GM18870 (cell line): ENCODE data around the gene S100B.

Experiments used
- ATAC-seq: cut with Tn5 transposase; IDR thresholded peaks from one replicate; pipeline ENCODE4 v1.9.1; 2021; ENCODE audit warnings: moderate library complexity; ENCODE audit not compliant: unreplicated experiment

S100B gene

GRCh38 chr21:46628868-46629267 lies 24.0 kb upstream of the S100B start:
- ATAC-seq = no peak

GRCh38 chr21:46627726-46628125 lies 22.8 kb upstream of the S100B start:
- ATAC-seq = no peak

- ATAC-seq = no peak
Measured at GRCh38 chr21:46626975-46627501, 22.2 kb upstream of the S100B start.

- ATAC-seq = no peak
Measured at GRCh38 chr21:46626536-46626935, 21.7 kb upstream of the S100B start.

- no peak for ATAC-seq
Measured at GRCh38 chr21:46625759-46626158, 20.9 kb upstream of the S100B start.

GRCh38 chr21:46624050-46624449 lies 19.2 kb upstream of the S100B start:
- no peak for ATAC-seq

GRCh38 chr21:46622226-46622625 lies 17.3 kb upstream of the S100B start:
- no peak for ATAC-seq

GRCh38 chr21:46621457-46622182 lies 16.7 kb upstream of the S100B start:
- no peak for ATAC-seq

- ATAC-seq = no peak
Measured at GRCh38 chr21:46620846-46621245, 16.0 kb upstream of the S100B start.

- ATAC-seq = no peak
Measured at GRCh38 chr21:46619846-46620245, 15.0 kb upstream of the S100B start.

GRCh38 chr21:46618738-46619379 lies 14.0 kb upstream of the S100B start:
- ATAC-seq = no peak

GRCh38 chr21:46617267-46618051 lies 12.6 kb upstream of the S100B start:
- no peak for ATAC-seq

- ATAC-seq = no peak
Measured at GRCh38 chr21:46616656-46617055, 11.8 kb upstream of the S100B start.

GRCh38 chr21:46616050-46616449 lies 11.2 kb upstream of the S100B start:
- ATAC-seq = no peak

GRCh38 chr21:46613391-46613790 lies 8.5 kb upstream of the S100B start:
- no peak for ATAC-seq

- no peak for ATAC-seq
Measured at GRCh38 chr21:46610018-46610701, 5.3 kb upstream of the S100B start.

GRCh38 chr21:46608672-46609111 lies 3.8 kb upstream of the S100B start:
- no peak for ATAC-seq

GRCh38 chr21:46607636-46608035 lies 2.8 kb upstream of the S100B start:
- ATAC-seq = no peak

GRCh38 chr21:46606427-46606813 lies 1.5 kb upstream of the S100B start:
- ATAC-seq = no peak

- no peak for ATAC-seq
Measured at GRCh38 chr21:46605767-46606426, 1.0 kb upstream of the S100B start.
